HepG2 (cell line): ENCODE data around the gene DDR1. TPM values are rescaled to one million over a fixed set of nuclear protein-coding genes. Genes with fewer than 3 reads are reported as not detected.

Experiments
- ATAC-seq: fragments of 200-7000 bp; cut with Tn5 transposase; 3 replicates; pipeline ENCODE4 v1.9.1; 2020; ENCODE audit warnings: mild to moderate bottlenecking, moderate library complexity
- BruUV-seq: library from RNA; stranded (reverse); fragments of 400-500 nt; replicated peaks from 2 replicates; lab custom pipeline; 2021; lab: Mats Ljungman, UMichigan
- CTCF ChIA-PET: fragments of 300-600 bp; formaldehyde crosslinking; extraction: SDS; loops from one replicate; lab custom pipeline; 2021; ENCODE audit warnings: low total read pairs, inconsistent platforms, low intra/inter-chr PET ratio; lab: Yijun Ruan, JAX
- POLR2A ChIA-PET: fragments of 350-600 bp; sonication (Branson Sonifier 250); formaldehyde crosslinking; loops from one replicate; lab custom pipeline; 2020; ENCODE audit warnings: antibody characterized with exemption, inconsistent platforms; lab: Yijun Ruan, JAX
- DNase-seq: peaks from one replicate; pipeline ENCODE4 v3.0.0-alpha.2; 2015; ENCODE audit warnings: low spot score
- FAIRE-seq: peaks from 3 replicates; lab custom pipeline; 2011; peaks lifted over from hg19 to GRCh38; lab: Jason Lieb, UNC
- H2AFZ ChIP-seq: one replicate; pipeline ENCODE4 v1.6.1; 2011; ENCODE audit warnings: low read length, inconsistent platforms
- H3K27ac ChIP-seq: fragments of 300-600 bp; 3 replicates; pipeline ENCODE4 v1.8.0; 2011; ENCODE audit warnings: mixed run types, mild to moderate bottlenecking, mixed read lengths, low read length, inconsistent platforms; ENCODE audit not compliant: insufficient read depth; ENCODE audit errors: extremely low read length
- H3K27me3 ChIP-seq, 2 experiments: fragments of 200-600 bp in 1 of 2; 2 replicates in 1 of 2; 3 replicates in 1 of 2; pipeline versions ENCODE4 v1.6.0 to v1.8.0; 2011; ENCODE audit warnings: low read length in 2 of 2, mild to moderate bottlenecking in 2 of 2, moderate library complexity in 2 of 2, inconsistent platforms in 1 of 2; ENCODE audit not compliant: insufficient read depth in 2 of 2, control insufficient read depth in 1 of 2
- H3K36me3 ChIP-seq, 2 experiments: fragments of 200-600 bp in 1 of 2; replicated peaks in 1 of 2; 2 replicates in 1 of 2; 3 replicates in 1 of 2; pipeline versions ENCODE4 v1.5.1 to v1.8.0; 2011; ENCODE audit warnings: low read length in 2 of 2, inconsistent platforms in 1 of 2; ENCODE audit not compliant: insufficient read depth in 2 of 2, control insufficient read depth in 1 of 2
- H3K4me1 ChIP-seq: 2 replicates; pipeline ENCODE4 v1.5.1; 2012; ENCODE audit warnings: low read length, inconsistent platforms; ENCODE audit not compliant: insufficient read depth
- H3K4me2 ChIP-seq: 2 replicates; pipeline ENCODE4 v1.6.0; 2011; ENCODE audit warnings: low read depth, low read length, inconsistent platforms
- H3K4me3 ChIP-seq, 3 experiments: fragments of 200-600 bp in 1 of 3; sonication (generic), shearing (Covaris generic) in 1 of 3; replicated peaks in 1 of 3; 2 replicates each; pipeline ENCODE4 v1.5.1; 2011 to 2016; ENCODE audit warnings: low read length in 3 of 3, inconsistent platforms in 2 of 3, low read depth in 2 of 3, mild to moderate bottlenecking in 2 of 3, control low read depth in 1 of 3, mixed read lengths in 1 of 3; ENCODE audit not compliant: insufficient read depth in 1 of 3
- H3K79me2 ChIP-seq: one replicate; pipeline ENCODE4 v1.6.1; 2011; ENCODE audit warnings: low read length, inconsistent platforms; ENCODE audit not compliant: insufficient read depth
- H3K9ac ChIP-seq: 2 replicates; pipeline ENCODE4 v1.6.0; 2011; ENCODE audit warnings: mild to moderate bottlenecking, low read depth, low read length, inconsistent platforms; ENCODE audit not compliant: insufficient read depth
- H3K9me3 ChIP-seq: 2 replicates; pipeline ENCODE4 v1.5.1; 2012; ENCODE audit warnings: mild to moderate bottlenecking, low read length
- H4K20me1 ChIP-seq: 2 replicates; pipeline ENCODE4 v1.6.0; 2011; ENCODE audit warnings: inconsistent platforms, mild to moderate bottlenecking, low read length, moderate library complexity; ENCODE audit not compliant: insufficient read depth
- ARID5B ChIP-seq: IDR thresholded peaks from 2 replicates; pipeline ENCODE4 v1.4.0; 2020; ENCODE audit warnings: mild to moderate bottlenecking, missing genetic modification reagents
- CTCF ChIP-seq: sonication (generic); formaldehyde crosslinking; IDR thresholded peaks from 2 replicates; pipeline ENCODE4 v1.5.0; 2020; ENCODE audit warnings: mild to moderate bottlenecking, missing genetic modification reagents, moderate library complexity
- GFI1 ChIP-seq: sonication (generic); formaldehyde crosslinking; IDR thresholded peaks from 2 replicates; pipeline ENCODE4 v1.5.0; 2020; ENCODE audit warnings: missing genetic modification reagents, mild to moderate bottlenecking, borderline replicate concordance
- HNF1A ChIP-seq, 2 experiments: sonication (generic) in 1 of 2; formaldehyde crosslinking in 1 of 2; IDR thresholded peaks; 2 replicates each; pipeline versions ENCODE4 v1.4.0 to v1.6.1; 2016 to 2020; ENCODE audit warnings: borderline replicate concordance in 1 of 2, low read depth in 1 of 2, mild to moderate bottlenecking in 1 of 2, missing genetic modification reagents in 1 of 2
- HOXA3 ChIP-seq: sonication (generic); formaldehyde crosslinking; IDR thresholded peaks from 2 replicates; pipeline ENCODE4 v1.5.0; 2020; ENCODE audit warnings: missing genetic modification reagents
- POGZ ChIP-seq: sonication (generic); formaldehyde crosslinking; IDR thresholded peaks from 2 replicates; pipeline ENCODE4 v1.4.0; 2020; ENCODE audit warnings: mild to moderate bottlenecking, missing genetic modification reagents
- SP1 ChIP-seq, 2 experiments: fragments of 450-650 bp in 1 of 2; sonication (generic) in 1 of 2; formaldehyde crosslinking in 1 of 2; IDR thresholded peaks; 2 replicates each; pipeline versions ENCODE4 v1.4.0 to v1.6.1; 2016 to 2020; ENCODE audit warnings: missing genetic modification reagents in 1 of 2
- SP5 ChIP-seq: IDR thresholded peaks from 2 replicates; pipeline ENCODE4 v1.6.1; 2016; ENCODE audit warnings: low read depth, borderline replicate concordance
- ZNF598 ChIP-seq: sonication (generic); formaldehyde crosslinking; IDR thresholded peaks from 2 replicates; pipeline ENCODE4 v1.5.1; 2020; ENCODE audit warnings: mild to moderate bottlenecking, missing genetic modification reagents, borderline replicate concordance
- WGBS: methylation state at CpG from one replicate; pipeline ENCODE4 v1.1.6; 2017; ENCODE audit warnings: low lambda C conversion rate; 5-methylcytosine and 5-hydroxymethylcytosine counted together
- in situ Hi-C: cut with HindIII; loops from 2 replicates; pipeline ENCODE4 v1.10.0; 2017; ENCODE audit warnings: low pct_unique_long_range_greater_than_20kb; ENCODE audit not compliant: extremely low pct_ligation_motif_present
- intact Hi-C: fragments of 100-400 bp; cut with micrococcal nuclease; formaldehyde crosslinking; loops from one replicate; pipeline ENCODE4 v1.10.0; 2022; ENCODE audit not compliant: unreplicated experiment
- polyA plus RNA-seq, 8 experiments: library from polyadenylated mRNA; depleted of rRNA in 3 of 8; stranded (reverse) in 7 of 8; unstranded in 1 of 8; fragments of >200 nt; fragmentation: Illumina TruSeq in 4 of 8; extraction: Trizol in 4 of 8; gene quantifications; 2 replicates each; pipeline versions ENCODE4 v1.2.1 to v1.2.3, GENCODE V29; 2011 to 2016; ENCODE audit warnings: low read depth in 4 of 8, missing spikeins in 1 of 8, mixed read lengths in 1 of 8; ENCODE audit not compliant: insufficient read depth in 1 of 8
- total RNA-seq, 5 experiments: library from RNA; depleted of rRNA; stranded (reverse); fragments of >200 nt; fragmentation: Illumina TruSeq; extraction: Trizol; gene quantifications; 2 replicates each; pipeline ENCODE4 v1.2.3, GENCODE V29; 2016; ENCODE audit warnings: low read depth in 1 of 5

Gene DDR1
- total and polyA plus RNA-seq, 2 of the 13 experiments (the other 11 are each of a cell fraction or from before 2014, with no cell fraction given), result 16.7 to 20.2 TPM

- WGBS, result 8% methylated on average over 15 of the region's 15 CpGs
- peak; percentile 87 for ATAC-seq
- H3K27ac ChIP-seq, result no peak overlapping the region
- no peak overlapping the region for H3K9ac ChIP-seq
- peaks cover 18% of the 10 kb centered on the region for H3K4me1 ChIP-seq
- no TSS peak for BruUV-seq
- H4K20me1 ChIP-seq, result no peaks in the 10 kb centered on the region
- no peak overlapping the region for H2AFZ ChIP-seq
- peak; percentile 94 for FAIRE-seq
- intact Hi-C loops (loop anchor here (1.0 kb wide), 1 partner anchor 100 kb away; no protein-coding TSS in a partner anchor), in situ Hi-C loops (no loop called here)
- peak; percentile 86 for DNase-seq
- no peaks in the 10 kb centered on the region for H3K79me2 ChIP-seq
- POLR2A ChIA-PET, result interaction anchor here (0.7 to 1.6 kb wide), 3 partner anchors 19 to 35 kb away, joined by 3 to 7 read pairs (median 6); partner anchors contain the start of genes GTF2H4 and VARS2
- no peak overlapping the region for H3K4me3 ChIP-seq
- no peaks in the 10 kb centered on the region for H3K9me3 ChIP-seq
- no peaks in the 10 kb centered on the region for H3K36me3 ChIP-seq
- CTCF ChIA-PET, result interaction anchor here (2.0 to 2.1 kb wide), 2 partner anchors 99 to 126 kb away, joined by 5 to 7 read pairs; no protein-coding TSS in a partner anchor
- H3K27me3 ChIP-seq, result peaks cover 2 to 39% of the 10 kb centered on the region in 2 experiments
- peak overlapping the region; percentile 5; the same call in 1 of the 2 replicates for H3K4me2 ChIP-seq
- TF ChIP-seq ARID5B (0 out of 2 replicates have a peak, but pooled peaks have one; percentile 17), POGZ (CRISPR knock-in tag) (0 out of 2 replicates have a peak, but pooled peaks have one; percentile 25), SP1 (IDR thresholded peaks at IDR 0.05) (no peak), SP1 (CRISPR knock-in tag; IDR thresholded peaks at IDR 0.05) (peak; percentile 72), HOXA3 (CRISPR knock-in tag) (0 out of 2 replicates have a peak, but pooled peaks have one; percentile 29), CTCF (CRISPR knock-in tag) (peak; percentile 85), SP5 (CRISPR knock-in tag) (peak; percentile 99), GFI1 (CRISPR knock-in tag) (peak; percentile 98), HNF1A (IDR thresholded peaks at IDR 0.05; ENCODE audit: low read depth) (no peak), HNF1A (CRISPR knock-in tag; IDR thresholded peaks at IDR 0.05; ENCODE audit: borderline replicate concordance) (0 out of 2 replicates have a peak, but pooled peaks have one; percentile 26), ZNF598 (CRISPR knock-in tag) (peak; percentile 27; the same call in 1 of the 2 replicates)
Measured at GRCh38 chr6:30942338-30943060, 58.2 kb downstream of the DDR1 start.
